ENCODE data around the gene CLDN16. TPM values are rescaled to one million over a fixed set of nuclear protein-coding genes. Genes with fewer than 3 reads are reported as not detected.

Gene CLDN16
- total RNA-seq, 2 experiments from 2014 or later = not detected

GRCh38 chr3:190425833-190426232, 37.9 kb downstream of the CLDN16 start:
- no peak overlapping the region for H3K4me3 Mint-ChIP-seq
- no peaks in the 10 kb centered on the region for H3K9me3 Mint-ChIP-seq (ENCODE audit: insufficient read depth)
- POLR2A ChIA-PET = no interaction called here
- CTCF ChIA-PET = interaction anchor here (0.9 to 3.8 kb wide), 5 partner anchors 11 to 464 kb away, joined by 3 to 23 read pairs (median 3); partner anchors contain the start of gene CLDN1
- H3K4me1 Mint-ChIP-seq (ENCODE audit: low read depth) = peaks cover 4% of the 10 kb centered on the region
- no peaks in the 10 kb centered on the region for H3K36me3 Mint-ChIP-seq (ENCODE audit: low read depth)
- DNase-seq (no peak), ATAC-seq (no peak)
- H3K27me3 Mint-ChIP-seq (ENCODE audit: low read depth) = no peaks in the 10 kb centered on the region
- no peak overlapping the region for H3K27ac Mint-ChIP-seq

GRCh38 chr3:190426806-190427507, 39.0 kb downstream of the CLDN16 start:
- Mint-ChIP-seq H3K27me3 (ENCODE audit: low read depth) (no peaks in the 10 kb centered on the region), H3K27ac (no peak overlapping the region), H3K4me1 (ENCODE audit: low read depth) (peaks cover 4% of the 10 kb centered on the region), H3K9me3 (ENCODE audit: insufficient read depth) (no peaks in the 10 kb centered on the region), H3K36me3 (ENCODE audit: low read depth) (no peaks in the 10 kb centered on the region), H3K4me3 (no peak overlapping the region)
- ChIA-PET CTCF (interaction anchor here (0.9 kb wide), 1 partner anchor 202 kb away, joined by 3 read pairs; no protein-coding TSS in a partner anchor), POLR2A (no interaction called here)
- DNase-seq (no peak), ATAC-seq (no peak)

- Mint-ChIP-seq H3K36me3 (ENCODE audit: low read depth) (no peaks in the 10 kb centered on the region), H3K9me3 (ENCODE audit: insufficient read depth) (no peaks in the 10 kb centered on the region), H3K4me3 (no peak overlapping the region), H3K4me1 (ENCODE audit: low read depth) (peaks cover 2% of the 10 kb centered on the region), H3K27ac (no peak overlapping the region), H3K27me3 (ENCODE audit: low read depth) (peaks cover 3% of the 10 kb centered on the region)
- DNase-seq = no peak
- ChIA-PET POLR2A (no interaction called here), CTCF (no interaction called here)
- ATAC-seq = no peak
Observed at GRCh38 chr3:190429681-190430080, 41.7 kb downstream of the CLDN16 start.

- H3K27ac Mint-ChIP-seq = no peak overlapping the region
- H3K27me3 Mint-ChIP-seq (ENCODE audit: low read depth) = peaks cover 3% of the 10 kb centered on the region
- POLR2A ChIA-PET = no interaction called here
- DNase-seq (no peak), ATAC-seq (no peak)
- H3K36me3 Mint-ChIP-seq (ENCODE audit: low read depth) = no peaks in the 10 kb centered on the region
- H3K9me3 Mint-ChIP-seq (ENCODE audit: insufficient read depth) = no peaks in the 10 kb centered on the region
- CTCF ChIA-PET = no interaction called here
- H3K4me3 Mint-ChIP-seq = no peak overlapping the region
- H3K4me1 Mint-ChIP-seq (ENCODE audit: low read depth) = no peaks in the 10 kb centered on the region
Observed at GRCh38 chr3:190430906-190431305, 42.9 kb downstream of the CLDN16 start.

GRCh38 chr3:190432216-190432615, 44.3 kb downstream of the CLDN16 start:
- no peak overlapping the region for H3K4me3 Mint-ChIP-seq
- no peaks in the 10 kb centered on the region for H3K4me1 Mint-ChIP-seq (ENCODE audit: low read depth)
- H3K27me3 Mint-ChIP-seq (ENCODE audit: low read depth) = peaks cover 10% of the 10 kb centered on the region
- ATAC-seq (no peak), DNase-seq (no peak)
- CTCF ChIA-PET = no interaction called here
- H3K27ac Mint-ChIP-seq = no peak overlapping the region
- POLR2A ChIA-PET = no interaction called here
- H3K9me3 Mint-ChIP-seq (ENCODE audit: insufficient read depth) = no peaks in the 10 kb centered on the region
- no peaks in the 10 kb centered on the region for H3K36me3 Mint-ChIP-seq (ENCODE audit: low read depth)

- POLR2A ChIA-PET = no interaction called here
Observed at GRCh38 chr3:190433626-190434025, 45.7 kb downstream of the CLDN16 start.

GRCh38 chr3:190435618-190436017, 47.7 kb downstream of the CLDN16 start:
- ChIA-PET POLR2A (no interaction called here), CTCF (no interaction called here)
- Mint-ChIP-seq H3K27ac (no peak overlapping the region), H3K27me3 (ENCODE audit: low read depth) (peaks cover 10% of the 10 kb centered on the region), H3K36me3 (ENCODE audit: low read depth) (no peaks in the 10 kb centered on the region), H3K9me3 (ENCODE audit: insufficient read depth) (no peaks in the 10 kb centered on the region), H3K4me1 (ENCODE audit: low read depth) (no peaks in the 10 kb centered on the region), H3K4me3 (no peak overlapping the region)
- no peak for DNase-seq
- ATAC-seq = no peak

More at GRCh38 chr3:190433626-190434025, 45.7 kb downstream of the CLDN16 start:
- Mint-ChIP-seq H3K27ac (no peak overlapping the region), H3K9me3 (ENCODE audit: insufficient read depth) (no peaks in the 10 kb centered on the region), H3K36me3 (ENCODE audit: low read depth) (no peaks in the 10 kb centered on the region), H3K4me1 (ENCODE audit: low read depth) (no peaks in the 10 kb centered on the region), H3K4me3 (no peak overlapping the region), H3K27me3 (ENCODE audit: low read depth) (peaks cover 10% of the 10 kb centered on the region)
- DNase-seq = no peak
- CTCF ChIA-PET = no interaction called here
- no peak for ATAC-seq

GRCh38 chr3:190436331-190436730, 48.4 kb downstream of the CLDN16 start:
- Mint-ChIP-seq H3K4me1 (ENCODE audit: low read depth) (no peaks in the 10 kb centered on the region), H3K9me3 (ENCODE audit: insufficient read depth) (no peaks in the 10 kb centered on the region), H3K27ac (no peak overlapping the region), H3K27me3 (ENCODE audit: low read depth) (peaks cover 10% of the 10 kb centered on the region), H3K36me3 (ENCODE audit: low read depth) (no peaks in the 10 kb centered on the region), H3K4me3 (no peak overlapping the region)
- ChIA-PET CTCF (interaction anchor here (1.3 kb wide), 1 partner anchor 11 kb away, joined by 3 read pairs; no protein-coding TSS in a partner anchor), POLR2A (no interaction called here)
- DNase-seq = no peak
- ATAC-seq = no peak

GRCh38 chr3:190442240-190442639, 54.3 kb downstream of the CLDN16 start:
- Mint-ChIP-seq H3K4me3 (no peak overlapping the region), H3K9me3 (ENCODE audit: insufficient read depth) (no peaks in the 10 kb centered on the region), H3K27me3 (ENCODE audit: low read depth) (no peaks in the 10 kb centered on the region), H3K27ac (no peak overlapping the region), H3K4me1 (ENCODE audit: low read depth) (peaks cover 9% of the 10 kb centered on the region), H3K36me3 (ENCODE audit: low read depth) (no peaks in the 10 kb centered on the region)
- POLR2A ChIA-PET = interaction anchor here (0.6 kb wide), 1 partner anchor 194 kb away, joined by 3 read pairs; no protein-coding TSS in a partner anchor
- CTCF ChIA-PET = interaction anchor here (1.7 kb wide), 1 partner anchor 254 kb away, joined by 4 read pairs; no protein-coding TSS in a partner anchor
- ATAC-seq = no peak
- DNase-seq = no peak

- ATAC-seq (no peak), DNase-seq (no peak)
- no peak overlapping the region for H3K27ac Mint-ChIP-seq
- H3K9me3 Mint-ChIP-seq (ENCODE audit: insufficient read depth) = no peaks in the 10 kb centered on the region
- H3K4me1 Mint-ChIP-seq (ENCODE audit: low read depth) = peaks cover 9% of the 10 kb centered on the region
- H3K27me3 Mint-ChIP-seq (ENCODE audit: low read depth) = no peaks in the 10 kb centered on the region
- H3K4me3 Mint-ChIP-seq = no peak overlapping the region
- no peaks in the 10 kb centered on the region for H3K36me3 Mint-ChIP-seq (ENCODE audit: low read depth)
- POLR2A ChIA-PET = no interaction called here
- CTCF ChIA-PET = interaction anchor here (0.7 to 1.7 kb wide), 2 partner anchors 120 to 253 kb away, joined by 3 to 4 read pairs; no protein-coding TSS in a partner anchor
Observed at GRCh38 chr3:190443257-190443656, 55.3 kb downstream of the CLDN16 start.

- ATAC-seq (no peak), DNase-seq (no peak)
- CTCF ChIA-PET = no interaction called here
- Mint-ChIP-seq H3K27ac (no peak overlapping the region), H3K9me3 (ENCODE audit: insufficient read depth) (no peaks in the 10 kb centered on the region), H3K27me3 (ENCODE audit: low read depth) (no peaks in the 10 kb centered on the region), H3K4me1 (ENCODE audit: low read depth) (peaks cover 9% of the 10 kb centered on the region), H3K4me3 (no peak overlapping the region), H3K36me3 (ENCODE audit: low read depth) (no peaks in the 10 kb centered on the region)
- POLR2A ChIA-PET = no interaction called here
Observed at GRCh38 chr3:190444006-190444405, 56.0 kb downstream of the CLDN16 start.

GRCh38 chr3:190444576-190445145, 56.7 kb downstream of the CLDN16 start:
- CTCF ChIA-PET = no interaction called here
- no peak overlapping the region for H3K27ac Mint-ChIP-seq
- no peaks in the 10 kb centered on the region for H3K9me3 Mint-ChIP-seq (ENCODE audit: insufficient read depth)
- peaks cover 9% of the 10 kb centered on the region for H3K4me1 Mint-ChIP-seq (ENCODE audit: low read depth)
- H3K27me3 Mint-ChIP-seq (ENCODE audit: low read depth) = no peaks in the 10 kb centered on the region
- H3K4me3 Mint-ChIP-seq = no peak overlapping the region
- POLR2A ChIA-PET = no interaction called here
- ATAC-seq (no peak), DNase-seq (no peak)
- no peaks in the 10 kb centered on the region for H3K36me3 Mint-ChIP-seq (ENCODE audit: low read depth)

Measured in activated CD8-positive, alpha-beta T cell treated with anti-CD3 and anti-CD28 coated beads, Interleukin-2, amount 10 ng/mL, durations not matched to agents 7 days and 5 days (primary cell).